Spleen (tissue), 11 donors: ENCODE data around the gene DUOXA1. TPM values are rescaled to one million over a fixed set of nuclear protein-coding genes. Genes with fewer than 3 reads are reported as not detected.

Source experiments
- DNase-seq: peaks from one replicate; pipeline ENCODE4 v3.0.0-alpha.2; 2020
- H3K27ac ChIP-seq, 8 donors: fragments of 200-600 bp; sonication (generic) in 7 of 8; 1 replicate in 4 of 8; 2 replicates in 4 of 8; pipeline versions ENCODE4 v1.5.0 to v1.8.0; 2016 to 2021; ENCODE audit warnings: inconsistent platforms in 4 of 8, mild to moderate bottlenecking in 4 of 8, moderate library complexity in 1 of 8
- H3K27me3 ChIP-seq, 7 donors: fragments of 200-600 bp; sonication (generic) in 6 of 7; replicated peaks in 1 of 7; 1 replicate in 4 of 7; 2 replicates in 3 of 7; pipeline versions ENCODE4 v1.5.0 to v1.8.0; 2016 to 2021; ENCODE audit warnings: inconsistent platforms in 3 of 7, mild to moderate bottlenecking in 1 of 7
- H3K36me3 ChIP-seq, 6 donors: fragments of 200-600 bp; sonication (generic) in 5 of 6; 1 replicate in 4 of 6; 2 replicates in 2 of 6; pipeline versions ENCODE4 v1.5.0 to v1.8.0; 2016 to 2021; ENCODE audit warnings: inconsistent platforms in 2 of 6
- H3K4me1 ChIP-seq, 6 donors: fragments of 200-600 bp; sonication (generic) in 5 of 6; 1 replicate in 3 of 6; 2 replicates in 3 of 6; pipeline versions ENCODE4 v1.5.0 to v1.8.0; 2016 to 2021; ENCODE audit warnings: inconsistent platforms in 3 of 6
- H3K4me3 ChIP-seq, 8 donors: fragments of 200-600 bp; sonication (generic) in 7 of 8; 1 replicate in 4 of 8; 2 replicates in 4 of 8; pipeline versions ENCODE4 v1.5.0 to v1.8.0; 2016 to 2021; ENCODE audit warnings: inconsistent platforms in 4 of 8, mild to moderate bottlenecking in 4 of 8, moderate library complexity in 2 of 8
- H3K9me3 ChIP-seq, 8 donors: fragments of 200-600 bp; sonication (generic) in 7 of 8; 1 replicate in 4 of 8; 2 replicates in 4 of 8; pipeline versions ENCODE4 v1.5.0 to v1.8.0; 2016 to 2021; ENCODE audit warnings: inconsistent platforms in 4 of 8
- POLR2A ChIP-seq, 3 donors: fragments of 450-650 bp; IDR thresholded peaks; one replicate each; pipeline ENCODE4 v1.5.1; 2017; ENCODE audit warnings: antibody characterized with exemption in 3 of 3, mild to moderate bottlenecking in 1 of 3
- POLR2AphosphoS5 ChIP-seq, 3 donors: sonication (generic); formaldehyde crosslinking; IDR thresholded peaks; one replicate each; pipeline ENCODE4 v1.5.1; 2017; ENCODE audit warnings: antibody characterized with exemption in 3 of 3
- WGBS, 5 donors: extraction: QIAGEN DNeasy Blood & Tissue Kit in 3 of 5; methylation state at CpG; one replicate each; pipeline versions ENCODE4 v1.1.5 to v1.1.7; 2013 to 2018; 5-methylcytosine and 5-hydroxymethylcytosine counted together
- intact Hi-C: fragments of 100-400 bp; cut with DNase I; formaldehyde crosslinking; loops from one replicate; pipeline ENCODE4 v1.15.0; 2023; ENCODE audit warnings: low total_unique reads
- polyA plus RNA-seq, 3 donors: library from polyadenylated mRNA; stranded (reverse); fragments of 200-250 nt; gene quantifications; one replicate each; pipeline ENCODE4 v1.2.1, GENCODE V29; 2013
- total RNA-seq, 7 donors: library from RNA; depleted of rRNA in 3 of 7; stranded (reverse); fragments of >200 nt in 3 of 7; fragmentation: NEBNext Ultra II Directional in 4 of 7; extraction: Animal tissue kit (Norgen Biotek cat#: 25700) in 4 of 7; gene quantifications; one replicate each; pipeline versions ENCODE4 v1.1.0 to v1.2.1, GENCODE V29; 2016 to 2021
- TF ChIP-seq, protein P1 (sequence below), 11 experiments: fragments of 200-600 bp in 7 of 11; fragments of 450-650 bp in 4 of 11; sonication (generic) in 4 of 11; IDR thresholded peaks in 8 of 11; conservative IDR thresholded peaks in 3 of 11; 1 replicate in 7 of 11; 2 replicates in 4 of 11; pipeline versions ENCODE4 v1.4.0 to v1.8.0; 2016 to 2021; ENCODE audit warnings: antibody characterized with exemption in 11 of 11, inconsistent platforms in 4 of 11, mild to moderate bottlenecking in 1 of 11
- donor health status: healthy with polysubstance abuse.
- donor health status: DM: no; HTN: no; CAD: no; lungs with moderate emphysema.
- donor health status: DM: no; HTN: no; CAD: no.
- donor health status: Bipolar disorder and iron deficiency.
- donor health status: healthy.
- donor health status: DM: no; HTN: no; CAD: no.
- donor health status: DM: yes; HTN: yes; CAD: no.

The DUOXA1 gene
- total and polyA plus RNA-seq, 10 donors = 0.03 to 0.38 (median 0.10) TPM; not detected in 5

DNA sequence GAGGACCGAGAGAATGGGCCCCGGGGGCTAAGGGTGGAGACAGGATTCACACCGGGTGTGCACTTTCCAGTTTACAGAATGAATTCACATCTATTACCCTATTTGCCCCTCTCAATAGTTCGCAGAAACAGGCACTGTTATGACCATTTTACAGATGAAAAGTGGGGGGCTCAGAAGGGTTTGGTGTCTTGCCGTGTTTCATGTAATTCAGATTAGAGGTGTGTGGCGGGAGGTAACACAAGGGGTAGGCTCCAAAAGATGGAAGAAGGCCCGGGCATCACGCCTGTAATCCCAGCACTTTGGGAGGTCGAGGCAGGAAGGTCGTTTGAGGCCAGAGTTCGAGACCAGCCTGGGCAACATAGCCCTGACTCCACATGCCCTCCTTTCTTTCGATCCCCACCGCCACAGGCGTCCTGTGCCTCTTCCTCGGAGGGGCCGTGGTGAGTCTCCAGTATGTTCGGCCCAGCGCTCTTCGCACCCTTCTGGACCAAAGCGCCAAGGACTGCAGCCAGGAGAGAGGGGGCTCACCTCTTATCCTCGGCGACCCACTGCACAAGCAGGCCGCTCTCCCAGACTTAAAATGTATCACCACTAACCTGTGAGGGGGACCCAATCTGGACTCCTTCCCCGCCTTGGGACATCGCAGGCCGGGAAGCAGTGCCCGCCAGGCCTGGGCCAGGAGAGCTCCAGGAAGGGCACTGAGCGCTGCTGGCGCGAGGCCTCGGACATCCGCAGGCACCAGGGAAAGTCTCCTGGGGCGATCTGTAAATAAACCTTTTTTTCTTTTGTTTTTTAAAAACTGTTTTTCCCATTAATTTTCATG, 12.2 kb downstream of the DUOXA1 start:
- Histone ChIP-seq H3K9me3 (no peaks in the 10 kb centered on the region), H3K27ac (no peak overlapping the region), H3K27me3 (peaks cover 18 to 96% (median 55%) of the 10 kb centered on the region in 7 donors), H3K36me3 (no peaks in the 10 kb centered on the region), H3K4me3 (peak overlapping the region in 6 of 8 donors; percentile 13 to 57 (median 24)), H3K4me1 (peaks cover 22 to 49% (median 41%) of the 10 kb centered on the region in 6 donors)
- 19 to 33% (median 25%) methylated on average over 30 to 33 of the region's 33 CpGs for WGBS, 5 donors
- no peak for DNase-seq
- TF ChIP-seq, protein P1, sequence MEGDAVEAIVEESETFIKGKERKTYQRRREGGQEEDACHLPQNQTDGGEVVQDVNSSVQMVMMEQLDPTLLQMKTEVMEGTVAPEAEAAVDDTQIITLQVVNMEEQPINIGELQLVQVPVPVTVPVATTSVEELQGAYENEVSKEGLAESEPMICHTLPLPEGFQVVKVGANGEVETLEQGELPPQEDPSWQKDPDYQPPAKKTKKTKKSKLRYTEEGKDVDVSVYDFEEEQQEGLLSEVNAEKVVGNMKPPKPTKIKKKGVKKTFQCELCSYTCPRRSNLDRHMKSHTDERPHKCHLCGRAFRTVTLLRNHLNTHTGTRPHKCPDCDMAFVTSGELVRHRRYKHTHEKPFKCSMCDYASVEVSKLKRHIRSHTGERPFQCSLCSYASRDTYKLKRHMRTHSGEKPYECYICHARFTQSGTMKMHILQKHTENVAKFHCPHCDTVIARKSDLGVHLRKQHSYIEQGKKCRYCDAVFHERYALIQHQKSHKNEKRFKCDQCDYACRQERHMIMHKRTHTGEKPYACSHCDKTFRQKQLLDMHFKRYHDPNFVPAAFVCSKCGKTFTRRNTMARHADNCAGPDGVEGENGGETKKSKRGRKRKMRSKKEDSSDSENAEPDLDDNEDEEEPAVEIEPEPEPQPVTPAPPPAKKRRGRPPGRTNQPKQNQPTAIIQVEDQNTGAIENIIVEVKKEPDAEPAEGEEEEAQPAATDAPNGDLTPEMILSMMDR (IDR thresholded peaks at IDR 0.05 in 8 of 11, conservative IDR thresholded peaks at IDR 0.05 in 3 of 11) = no peak
- TF ChIP-seq POLR2A (IDR thresholded peaks at IDR 0.05) = no peak
- TF ChIP-seq POLR2AphosphoS5 (IDR thresholded peaks at IDR 0.05) = no peak
- intact Hi-C loops = no loop called here

DNA sequence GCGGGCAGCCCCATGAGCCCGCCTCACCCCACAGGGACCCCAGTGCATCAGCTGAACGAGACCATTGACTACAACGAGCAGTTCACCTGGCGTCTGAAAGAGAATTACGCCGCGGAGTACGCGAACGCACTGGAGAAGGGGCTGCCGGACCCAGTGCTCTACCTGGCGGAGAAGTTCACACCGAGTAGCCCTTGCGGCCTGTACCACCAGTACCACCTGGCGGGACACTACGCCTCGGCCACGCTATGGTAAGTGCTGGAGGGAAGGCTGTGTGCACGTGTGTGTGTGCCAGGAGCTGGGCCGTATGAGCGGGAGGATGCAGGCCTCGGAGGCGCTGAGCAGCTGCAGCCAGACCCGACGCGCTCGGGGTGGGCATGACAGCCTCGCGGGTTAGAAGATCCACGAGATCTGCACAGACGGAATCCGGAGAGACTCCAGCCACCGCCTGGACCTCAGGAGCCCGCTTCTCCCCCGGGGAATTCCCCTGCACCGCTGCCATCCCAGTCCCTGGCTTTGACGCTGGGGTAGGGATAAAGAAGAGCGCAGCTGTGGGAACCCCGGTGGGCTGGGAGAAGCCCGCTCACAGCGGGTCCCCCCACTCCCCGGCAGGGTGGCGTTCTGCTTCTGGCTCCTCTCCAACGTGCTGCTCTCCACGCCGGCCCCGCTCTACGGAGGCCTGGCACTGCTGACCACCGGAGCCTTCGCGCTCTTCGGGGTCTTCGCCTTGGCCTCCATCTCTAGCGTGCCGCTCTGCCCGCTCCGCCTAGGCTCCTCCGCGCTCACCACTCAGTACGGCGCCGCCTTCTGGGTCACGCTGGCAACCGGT, 13.0 kb downstream of the DUOXA1 start:
- Histone ChIP-seq H3K36me3 (no peaks in the 10 kb centered on the region), H3K27me3 (peaks cover 23 to 96% (median 63%) of the 10 kb centered on the region in 7 donors), H3K4me3 (peak overlapping the region in 4 of 8 donors; percentile 13 to 57 (median 17)), H3K4me1 (peaks cover 29 to 57% (median 49%) of the 10 kb centered on the region in 6 donors), H3K27ac (no peak overlapping the region), H3K9me3 (no peaks in the 10 kb centered on the region)
- peak; percentile 78 for DNase-seq
- intact Hi-C loops = no loop called here
- WGBS, 5 donors = 3 to 12% (median 7%) methylated on average over 47 to 65 of the region's 65 CpGs
- TF ChIP-seq, protein P1 (IDR thresholded peaks at IDR 0.05 in 8 of 11, conservative IDR thresholded peaks at IDR 0.05 in 3 of 11) = no peak
- TF ChIP-seq POLR2A (IDR thresholded peaks at IDR 0.05) = no peak
- TF ChIP-seq POLR2AphosphoS5 (IDR thresholded peaks at IDR 0.05) = no peak

DNA sequence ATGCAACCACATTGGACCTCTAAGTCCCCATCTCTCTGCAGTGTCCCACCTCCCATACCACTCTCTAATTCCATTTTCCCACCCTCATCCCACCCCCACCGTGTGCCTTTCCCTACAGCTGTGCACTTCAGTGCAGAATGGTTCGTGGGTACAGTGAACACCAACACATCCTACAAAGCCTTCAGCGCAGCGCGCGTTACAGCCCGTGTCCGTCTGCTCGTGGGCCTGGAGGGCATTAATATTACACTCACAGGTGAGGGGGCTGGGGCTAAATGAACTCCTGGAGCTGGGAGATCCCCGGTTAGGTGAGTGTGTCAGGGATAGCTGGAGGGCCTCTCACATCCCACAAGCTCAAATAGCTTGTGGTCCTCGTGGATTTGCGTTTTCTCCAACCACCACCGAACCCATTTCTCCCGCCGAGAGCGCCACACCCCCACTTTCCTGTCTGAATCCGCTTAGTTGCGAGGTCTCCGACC, 13.6 kb downstream of the DUOXA1 start:
- intact Hi-C loops = no loop called here
- TF ChIP-seq POLR2AphosphoS5 (IDR thresholded peaks at IDR 0.05) (no peak), POLR2A (IDR thresholded peaks at IDR 0.05) (no peak)
- TF ChIP-seq, protein P1 (IDR thresholded peaks at IDR 0.05 in 8 of 11, conservative IDR thresholded peaks at IDR 0.05 in 3 of 11) = no peak
- 11 to 18% (median 15%) methylated on average over 18 to 19 of the region's 19 CpGs for WGBS, 5 donors
- no peaks in the 10 kb centered on the region for H3K9me3 ChIP-seq
- peak overlapping the region in 1 of 8 donors; percentile 57 for H3K4me3 ChIP-seq
- no peaks in the 10 kb centered on the region for H3K36me3 ChIP-seq
- H3K27me3 ChIP-seq = peaks cover 25 to 98% (median 68%) of the 10 kb centered on the region in 7 donors
- no peak for DNase-seq
- H3K4me1 ChIP-seq = peaks cover 29 to 62% (median 51%) of the 10 kb centered on the region in 6 donors
- H3K27ac ChIP-seq = no peak overlapping the region
